Measurements from ENCODE around the gene CREBRF.

DNA sequence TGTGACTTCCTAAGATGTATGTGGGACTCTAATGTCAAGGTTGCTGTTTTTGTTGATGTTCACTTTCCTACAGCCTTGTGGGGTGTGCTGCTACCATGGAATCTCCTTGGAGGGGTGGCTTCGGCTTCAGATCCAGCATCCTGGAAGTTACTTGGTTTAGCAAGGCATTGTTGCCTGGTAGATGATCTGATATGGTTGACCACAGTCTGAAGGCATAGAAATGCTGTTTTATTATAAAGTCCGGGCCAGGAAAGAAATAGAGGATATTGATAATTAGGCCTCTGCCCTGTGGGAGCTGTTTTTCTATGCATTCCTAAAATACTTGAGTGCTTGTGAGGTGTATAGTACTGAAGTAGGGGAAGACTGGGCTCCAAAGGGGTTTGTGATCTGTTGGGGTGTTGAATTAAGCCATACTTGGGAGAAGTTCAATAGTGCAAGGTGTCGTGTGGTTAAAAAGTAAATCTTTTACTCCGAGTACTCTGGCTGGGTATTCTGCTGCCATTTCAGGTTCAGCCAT lies 27.3 kb upstream of the CREBRF start:
- TF ChIP-seq, protein P1, sequence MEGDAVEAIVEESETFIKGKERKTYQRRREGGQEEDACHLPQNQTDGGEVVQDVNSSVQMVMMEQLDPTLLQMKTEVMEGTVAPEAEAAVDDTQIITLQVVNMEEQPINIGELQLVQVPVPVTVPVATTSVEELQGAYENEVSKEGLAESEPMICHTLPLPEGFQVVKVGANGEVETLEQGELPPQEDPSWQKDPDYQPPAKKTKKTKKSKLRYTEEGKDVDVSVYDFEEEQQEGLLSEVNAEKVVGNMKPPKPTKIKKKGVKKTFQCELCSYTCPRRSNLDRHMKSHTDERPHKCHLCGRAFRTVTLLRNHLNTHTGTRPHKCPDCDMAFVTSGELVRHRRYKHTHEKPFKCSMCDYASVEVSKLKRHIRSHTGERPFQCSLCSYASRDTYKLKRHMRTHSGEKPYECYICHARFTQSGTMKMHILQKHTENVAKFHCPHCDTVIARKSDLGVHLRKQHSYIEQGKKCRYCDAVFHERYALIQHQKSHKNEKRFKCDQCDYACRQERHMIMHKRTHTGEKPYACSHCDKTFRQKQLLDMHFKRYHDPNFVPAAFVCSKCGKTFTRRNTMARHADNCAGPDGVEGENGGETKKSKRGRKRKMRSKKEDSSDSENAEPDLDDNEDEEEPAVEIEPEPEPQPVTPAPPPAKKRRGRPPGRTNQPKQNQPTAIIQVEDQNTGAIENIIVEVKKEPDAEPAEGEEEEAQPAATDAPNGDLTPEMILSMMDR (IDR thresholded peaks at IDR 0.05) = no peak
- no peak for TF ChIP-seq POLR2A (IDR thresholded peaks at IDR 0.05)

All from right lobe of liver (tissue), 4 donors.